Umbilical cord (tissue), 2 donors: Measurements from ENCODE around the gene CAPN5. TPM values are rescaled to one million over a fixed set of nuclear protein-coding genes. Genes with fewer than 3 reads are reported as not detected.

Experiments used
- DNase-seq: peaks from one replicate; pipeline ENCODE4 v3.0.0-alpha.2; 2015; ENCODE audit warnings: low spot score
- total RNA-seq: library from RNA; depleted of rRNA; stranded (reverse); fragments of >200 nt; gene quantifications from one replicate; pipeline ENCODE4 v1.2.3, GENCODE V29; 2014; ENCODE audit warnings: low replicate concordance; ENCODE audit not compliant: insufficient read depth

CAPN5 gene
- total RNA-seq, 1 donor from 2014 or later: 2.4 TPM

DNA sequence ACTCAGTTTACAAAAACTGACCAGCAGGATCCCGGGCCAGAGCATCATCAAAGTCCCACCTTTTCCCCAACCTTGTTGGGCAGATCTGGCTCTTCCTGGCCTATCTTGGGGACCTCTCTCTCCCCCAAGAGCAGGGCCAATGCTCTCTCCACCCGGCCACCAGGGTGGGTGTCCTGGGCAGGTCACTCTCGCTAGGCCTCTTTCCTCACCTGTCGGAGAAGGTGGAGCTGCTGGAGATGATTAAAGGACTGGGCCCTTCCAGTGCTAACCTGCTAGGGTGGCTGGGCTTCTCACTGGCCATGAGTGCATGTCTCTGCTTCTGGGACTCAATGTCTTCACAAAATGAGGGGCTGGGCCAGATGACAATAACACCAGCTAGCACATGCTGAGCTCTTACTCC lies 2.9 kb upstream of the CAPN5 start:
- no peak for DNase-seq

DNA sequence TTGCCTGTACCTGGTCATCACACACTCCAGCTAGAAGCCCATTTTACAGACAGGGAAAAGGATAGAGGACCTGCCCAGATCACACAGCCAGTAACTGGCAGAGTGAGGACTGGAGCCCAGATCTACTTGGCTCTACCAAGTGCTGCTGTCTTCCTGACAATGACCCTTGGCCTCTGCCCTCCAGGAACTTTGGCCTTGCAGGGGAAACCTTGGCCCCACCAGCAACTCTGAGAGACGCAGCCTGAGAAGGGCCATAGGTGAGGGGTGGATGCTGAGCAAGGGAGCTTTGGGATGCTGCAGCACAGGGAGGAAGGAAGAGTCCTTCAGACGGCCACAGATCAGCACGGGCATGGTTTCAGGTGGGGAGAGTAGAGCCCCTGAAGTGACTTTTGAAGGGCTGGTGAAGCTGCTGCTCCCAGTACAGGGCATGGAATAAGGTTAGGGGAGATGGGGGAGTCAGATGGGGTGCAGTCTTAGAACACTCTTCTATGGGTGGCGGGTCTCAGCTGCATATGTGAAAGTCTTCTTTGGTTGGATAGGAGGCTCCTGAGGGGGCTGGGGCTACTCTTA lies 2.0 kb upstream of the CAPN5 start:
- no peak for DNase-seq

DNA sequence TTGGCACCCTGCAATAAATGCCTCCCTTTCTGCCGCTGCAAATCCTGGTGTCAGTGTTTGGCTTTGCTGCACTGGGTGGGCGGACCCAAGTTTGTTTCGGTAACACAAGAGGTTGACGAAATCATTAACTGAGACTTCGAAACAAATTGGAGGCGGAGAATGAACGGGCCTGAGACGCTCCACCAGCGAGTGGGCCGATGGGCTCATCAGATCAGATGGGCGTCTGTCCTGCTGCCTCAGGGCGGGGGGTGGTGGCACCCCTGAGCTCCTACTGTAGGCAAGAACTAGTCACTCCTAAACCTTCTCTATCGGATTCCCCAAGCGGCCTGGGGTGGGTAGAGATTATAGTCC lies 918 bp upstream of the CAPN5 start:
- peak; percentile 46 for DNase-seq

DNA sequence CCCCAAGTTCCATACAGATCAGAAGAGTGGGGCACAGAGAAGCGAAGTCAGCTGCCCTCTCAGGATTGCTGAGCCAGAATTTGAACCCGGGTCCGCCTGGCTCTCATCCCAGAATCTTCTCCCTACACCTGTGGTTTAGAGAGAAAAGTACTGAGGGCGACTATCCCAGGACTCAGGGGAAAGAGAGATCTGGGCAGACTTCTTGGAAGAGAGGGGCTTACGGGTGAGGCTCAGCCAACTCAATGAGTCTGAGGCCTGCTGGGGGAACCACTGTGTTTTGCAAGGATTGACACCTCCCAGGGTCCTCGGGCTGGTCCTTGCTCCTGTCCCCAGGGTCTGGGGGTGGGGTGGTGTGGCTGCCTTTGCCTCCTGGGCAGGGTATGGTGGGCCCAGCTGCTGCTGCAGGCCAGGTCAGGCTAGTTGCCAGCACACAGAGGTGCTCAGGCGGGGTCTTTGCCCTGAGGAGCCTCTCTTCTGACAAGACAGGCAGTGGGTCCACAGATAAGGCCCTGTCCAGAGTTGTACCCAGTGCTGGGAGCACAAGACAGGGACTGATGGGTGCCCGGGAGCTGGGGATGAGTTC lies 1.2 kb downstream of the CAPN5 start:
- DNase-seq: no peak

DNA sequence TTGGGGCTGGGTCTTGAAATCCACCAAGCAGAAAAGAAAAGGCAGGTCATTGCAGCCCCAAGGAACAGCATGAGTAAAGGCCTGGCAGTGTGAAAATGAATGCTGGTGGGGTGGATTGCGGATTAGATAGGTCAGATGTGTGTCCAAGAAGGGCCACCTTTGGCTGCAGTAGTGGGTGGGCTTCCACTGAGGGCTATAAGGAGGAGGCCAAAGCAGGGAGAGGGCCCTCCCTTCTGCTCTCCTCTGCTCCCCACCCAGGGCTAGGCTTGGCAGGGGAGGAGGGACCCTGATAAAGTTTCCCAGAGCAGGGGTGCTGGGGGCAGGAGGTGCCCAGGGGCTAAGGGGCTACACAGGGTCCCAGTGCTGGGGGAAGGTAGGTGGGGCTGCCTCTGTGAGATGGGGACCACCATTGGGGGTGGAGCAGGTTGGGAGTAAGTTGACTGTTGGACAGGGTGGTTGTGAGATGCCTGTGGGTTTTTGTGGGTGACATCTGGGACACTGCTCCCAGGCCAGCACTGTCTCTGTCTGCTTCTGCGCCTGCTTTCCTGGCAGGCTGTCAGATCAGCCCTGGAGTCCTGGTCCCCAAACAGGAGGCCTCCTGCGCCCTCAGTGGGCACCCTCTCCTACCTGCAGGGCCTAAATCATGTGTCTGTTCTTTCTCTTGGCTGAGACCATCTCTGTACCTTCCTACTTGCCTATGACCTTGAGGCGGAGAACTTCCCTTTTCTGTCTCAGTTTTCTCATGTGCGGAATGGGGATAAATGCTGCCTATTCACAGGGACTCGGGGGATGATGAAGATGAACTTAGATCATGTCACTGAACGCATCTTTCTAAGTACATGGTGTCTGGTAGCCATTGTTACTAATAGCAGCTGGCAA lies 1.9 kb downstream of the CAPN5 start:
- no peak for DNase-seq

DNA sequence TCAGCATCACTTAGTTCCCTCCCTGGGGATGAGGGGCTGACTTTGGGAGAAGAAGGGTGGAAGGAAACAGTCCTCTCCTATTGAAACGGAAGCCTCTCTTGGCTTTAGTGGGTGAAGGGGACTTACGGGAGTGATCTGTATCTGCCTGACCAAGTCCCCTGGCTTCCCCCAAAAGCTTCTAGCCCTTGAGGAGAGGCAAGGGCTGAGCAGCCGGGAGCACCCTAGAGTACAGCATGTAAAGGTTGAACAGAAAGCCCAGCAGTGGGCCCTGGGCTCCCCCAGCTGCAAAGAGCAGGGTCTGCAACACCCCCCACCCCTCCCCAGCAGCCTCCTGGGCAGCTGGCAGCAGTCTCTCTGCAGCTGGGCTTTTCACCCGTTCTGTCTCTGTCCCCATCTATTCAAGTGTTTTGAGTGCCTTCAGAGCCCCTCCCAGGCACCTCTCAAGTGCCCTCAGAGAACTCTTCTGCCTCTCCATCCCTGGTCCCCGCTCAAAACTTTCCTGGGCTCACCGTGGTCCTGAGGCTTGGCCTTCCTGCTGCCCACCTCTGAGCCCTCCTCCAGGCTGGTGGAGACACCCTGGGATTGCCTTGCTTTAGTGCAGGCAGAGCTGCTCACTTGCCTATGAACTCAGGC lies 2.7 kb downstream of the CAPN5 start:
- no peak for DNase-seq

DNA sequence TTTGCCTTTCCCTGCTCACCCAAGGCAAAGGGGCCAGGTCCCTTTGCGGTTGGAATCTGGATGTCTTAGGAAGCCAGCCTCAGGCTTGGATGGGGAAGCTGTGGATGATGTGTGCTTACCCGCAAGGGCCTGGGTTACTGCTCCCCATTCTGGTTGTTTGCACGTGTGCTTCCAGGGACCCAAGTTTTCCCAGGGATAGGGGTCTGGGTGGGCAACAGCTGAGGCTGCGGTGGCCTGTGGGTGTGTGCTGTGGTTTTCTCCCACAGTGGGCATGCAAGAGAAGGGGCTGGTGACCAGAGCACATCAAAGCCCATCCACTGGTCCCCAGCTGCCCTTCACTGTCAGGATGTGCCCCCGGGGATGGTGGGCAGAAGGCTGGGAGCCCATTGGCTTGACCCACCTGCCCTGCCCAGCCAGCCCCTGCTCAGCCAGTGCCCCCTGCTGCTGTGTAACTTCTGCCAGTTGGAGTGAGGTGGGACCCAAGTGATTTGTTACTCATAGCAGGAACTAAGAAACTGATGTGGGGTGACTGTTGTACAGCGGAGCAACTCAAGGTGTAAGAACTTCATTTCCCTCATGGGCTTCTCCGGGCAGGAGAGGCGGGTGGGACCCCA lies 3.3 kb downstream of the CAPN5 start:
- DNase-seq: no peak

DNA sequence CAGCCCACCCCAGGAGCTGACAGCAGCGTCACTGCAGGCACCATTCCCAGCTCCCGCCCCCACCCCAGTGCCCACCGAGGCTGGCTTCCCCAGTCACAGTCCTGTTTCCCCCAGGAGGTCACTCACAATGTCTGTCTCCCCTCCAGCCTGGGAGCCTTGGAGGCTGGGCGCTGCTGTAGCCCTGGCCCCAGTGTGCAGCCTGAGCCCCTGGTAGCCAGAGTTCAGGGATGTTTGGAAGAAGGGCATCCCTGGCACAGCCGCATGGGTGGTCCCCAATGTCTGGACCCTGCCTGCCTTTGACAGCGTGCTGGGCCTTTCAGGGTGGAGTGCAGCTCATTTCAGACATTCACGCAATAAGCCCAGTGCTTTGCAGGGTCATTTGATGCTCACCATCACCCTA lies 4.3 kb downstream of the CAPN5 start:
- no peak for DNase-seq

DNA sequence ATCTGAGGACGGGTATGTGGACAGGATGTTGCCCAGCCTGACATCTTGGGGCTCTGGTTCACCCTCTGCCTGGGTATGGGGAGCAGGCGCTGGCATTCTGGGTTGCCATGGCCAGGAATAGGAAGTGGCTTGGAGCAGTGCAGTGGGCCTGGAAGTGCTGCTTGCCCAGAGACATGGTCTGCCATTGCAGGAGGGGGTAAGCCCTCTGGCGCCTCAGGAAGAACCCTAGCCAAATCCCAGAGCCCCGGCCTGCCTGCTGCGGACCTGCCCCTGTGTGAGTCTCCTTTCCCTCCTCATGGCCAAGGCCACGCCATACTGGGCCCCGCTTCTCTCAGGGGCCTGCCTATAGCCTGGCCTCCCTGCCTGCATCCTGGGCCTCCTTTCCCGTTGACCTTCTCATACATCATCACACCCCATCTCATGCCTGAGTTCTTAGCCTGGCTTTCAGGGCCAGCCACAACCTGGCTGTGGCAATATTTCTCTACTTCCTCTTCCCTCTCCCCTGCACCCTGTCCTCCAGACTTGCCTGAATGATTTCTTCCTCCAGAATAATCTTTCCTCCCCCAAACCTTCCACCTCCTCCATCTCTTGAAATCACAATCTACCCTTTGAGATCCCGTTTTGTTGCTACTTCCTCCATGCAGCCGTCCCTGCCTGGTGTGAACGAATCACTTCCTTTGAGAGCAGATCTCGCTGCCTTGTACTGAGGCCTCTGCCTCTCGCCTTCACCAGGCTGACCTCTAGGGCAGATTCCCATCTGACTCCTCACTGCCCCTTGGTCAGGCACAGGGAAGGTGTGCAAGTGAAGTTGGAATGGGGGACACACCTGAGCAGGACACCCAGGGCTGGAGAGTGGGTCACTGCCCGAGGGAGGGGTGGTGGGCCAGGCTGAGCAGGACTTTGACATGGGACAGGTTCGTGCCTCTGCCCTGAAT lies 5.2 kb downstream of the CAPN5 start:
- DNase-seq: no peak

DNA sequence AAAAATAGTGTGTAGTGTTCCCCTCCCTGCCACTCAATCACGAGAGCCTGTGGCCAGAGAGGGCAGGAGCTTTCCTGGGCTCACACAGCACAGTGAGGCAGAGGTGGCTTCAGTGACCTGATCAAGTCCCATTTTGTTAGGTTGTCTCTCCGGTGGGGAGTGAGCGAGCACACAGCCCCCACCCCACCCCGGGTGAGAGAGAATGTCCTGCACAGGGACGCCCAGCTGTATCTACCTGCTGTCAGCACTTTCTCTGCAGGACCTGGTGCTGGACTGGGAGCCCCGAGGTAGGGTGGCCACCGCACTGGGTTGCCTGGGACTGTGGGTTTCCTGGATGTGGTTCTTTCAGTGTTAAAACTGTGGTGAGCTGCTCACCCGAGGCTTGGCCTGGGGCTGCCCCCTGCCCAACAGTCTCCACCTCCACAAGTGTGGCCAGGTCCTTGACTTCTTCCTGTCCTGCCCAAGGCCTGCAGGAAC lies 6.1 kb downstream of the CAPN5 start:
- DNase-seq: no peak

DNA sequence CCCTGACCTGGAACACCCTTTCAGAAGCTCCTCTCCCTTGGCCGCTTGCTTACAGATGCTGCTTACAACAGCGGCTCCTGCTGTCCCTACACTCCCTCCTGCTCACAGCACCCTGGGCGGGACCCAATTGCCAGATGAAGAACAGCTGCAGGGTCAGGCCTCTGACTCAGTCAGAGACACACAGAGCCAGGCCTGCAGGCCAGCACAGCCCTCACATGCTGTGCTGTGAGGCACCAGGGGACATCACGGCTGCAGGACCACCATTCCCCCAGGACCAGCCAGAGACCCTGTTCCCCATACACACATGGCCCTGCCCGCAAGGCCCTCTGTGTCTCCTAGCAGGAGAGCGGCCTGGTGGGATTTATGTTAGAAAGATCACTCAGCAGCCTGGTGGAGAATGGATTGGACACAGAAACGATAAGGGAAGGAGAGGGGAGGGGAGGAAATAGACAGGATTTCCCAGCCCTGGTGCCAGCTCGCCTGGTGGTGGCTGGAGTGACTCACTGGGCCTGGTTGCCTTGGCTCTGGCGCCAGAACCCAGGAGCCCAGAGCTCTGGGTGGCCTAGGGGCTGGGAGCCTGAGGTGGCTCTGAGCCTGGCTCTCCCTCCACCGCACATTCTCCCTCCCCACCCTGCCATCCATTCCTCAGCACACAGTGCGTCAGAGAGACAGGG lies 6.7 kb downstream of the CAPN5 start:
- peak; percentile 98 for DNase-seq

DNA sequence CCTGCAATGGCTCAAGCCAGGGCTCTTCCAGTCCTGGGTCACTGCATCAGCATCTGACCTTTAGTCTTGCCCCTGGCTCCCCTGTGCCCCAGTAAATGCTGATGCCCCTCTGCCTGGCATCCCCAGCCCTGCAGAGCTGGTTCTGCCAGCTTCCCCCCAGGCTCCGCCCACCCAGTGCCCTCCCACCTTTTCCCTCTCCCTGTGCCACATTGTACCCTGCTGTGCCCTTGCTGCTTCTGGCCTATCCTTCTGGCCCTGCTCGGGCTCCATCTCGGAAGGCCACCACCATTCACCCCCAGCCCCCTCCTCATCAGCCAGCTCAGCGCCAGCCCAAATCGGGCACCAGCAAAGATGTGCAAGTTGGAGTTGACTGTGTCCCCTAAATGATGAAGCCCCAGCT lies 7.4 kb downstream of the CAPN5 start:
- no peak for DNase-seq

DNA sequence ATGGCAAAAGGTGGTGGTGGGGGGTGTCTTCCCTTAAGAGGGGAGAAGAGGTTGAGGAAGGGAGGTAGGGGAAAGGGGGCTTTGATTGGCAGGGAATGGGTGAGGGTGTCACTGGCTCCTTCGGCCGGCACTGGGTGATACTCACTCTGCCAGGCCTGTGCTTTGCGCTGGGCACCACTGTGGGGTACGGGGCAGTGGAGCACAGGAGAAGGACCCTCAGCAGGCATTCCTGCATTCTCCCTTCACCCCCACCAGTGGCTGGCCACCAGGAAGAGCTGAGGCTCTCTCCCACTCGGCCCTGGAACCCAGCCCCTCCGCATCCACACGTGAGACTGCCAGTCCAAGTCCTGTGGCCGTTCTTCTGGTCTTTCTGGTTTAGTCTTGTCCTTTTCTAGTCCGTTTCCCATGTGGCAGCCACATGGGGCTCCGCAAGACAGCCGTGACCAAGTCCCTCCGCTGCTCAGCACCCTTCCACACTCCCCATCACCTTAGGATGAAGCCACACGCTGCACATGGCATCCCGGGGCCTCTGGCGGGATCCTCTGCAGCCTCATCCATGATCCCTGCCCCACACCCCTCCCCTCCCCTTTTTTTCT lies 8.0 kb downstream of the CAPN5 start:
- no peak for DNase-seq

DNA sequence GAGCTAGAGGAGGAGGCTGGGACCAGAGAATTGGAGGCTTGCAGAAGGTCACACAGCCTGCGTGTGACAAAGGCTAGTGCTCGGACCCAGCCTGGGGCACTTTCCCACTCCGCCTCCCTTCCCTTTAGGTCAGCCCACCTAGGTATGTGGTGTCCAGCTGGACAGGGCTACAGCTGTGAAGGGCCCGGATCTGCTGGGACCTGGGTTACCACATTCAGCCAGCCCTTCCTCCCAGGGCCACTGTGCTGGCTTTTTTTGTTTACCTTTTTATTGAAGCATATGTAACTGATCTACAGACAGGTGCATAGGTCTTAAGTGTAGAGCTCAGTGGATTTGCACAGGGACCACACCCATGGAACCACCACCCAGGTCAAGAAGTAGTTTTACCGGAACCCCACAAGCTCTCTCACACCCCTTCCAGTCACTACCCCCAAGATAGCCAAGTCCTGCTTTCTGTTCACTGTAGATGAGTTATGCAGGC lies 8.7 kb downstream of the CAPN5 start:
- DNase-seq: no peak

DNA sequence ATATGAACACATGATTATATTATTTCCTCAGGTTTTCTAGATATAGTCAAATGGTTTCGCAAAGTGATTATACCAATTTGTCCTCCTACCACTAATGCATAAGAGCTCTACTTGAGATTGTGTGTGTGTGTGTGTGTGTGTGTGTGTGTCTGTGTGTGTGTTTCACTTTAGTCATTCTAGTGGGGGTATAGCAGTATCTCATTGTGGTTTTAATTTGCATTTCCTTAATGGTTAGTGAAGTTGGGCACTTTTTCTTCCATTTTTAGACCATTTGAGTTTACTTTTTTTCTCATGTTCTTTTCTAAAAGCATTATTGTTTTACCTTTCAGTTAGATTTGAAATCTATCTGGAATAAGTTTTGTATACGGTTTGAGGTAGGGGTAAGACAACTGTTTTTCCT lies 12.9 kb downstream of the CAPN5 start:
- DNase-seq: no peak

DNA sequence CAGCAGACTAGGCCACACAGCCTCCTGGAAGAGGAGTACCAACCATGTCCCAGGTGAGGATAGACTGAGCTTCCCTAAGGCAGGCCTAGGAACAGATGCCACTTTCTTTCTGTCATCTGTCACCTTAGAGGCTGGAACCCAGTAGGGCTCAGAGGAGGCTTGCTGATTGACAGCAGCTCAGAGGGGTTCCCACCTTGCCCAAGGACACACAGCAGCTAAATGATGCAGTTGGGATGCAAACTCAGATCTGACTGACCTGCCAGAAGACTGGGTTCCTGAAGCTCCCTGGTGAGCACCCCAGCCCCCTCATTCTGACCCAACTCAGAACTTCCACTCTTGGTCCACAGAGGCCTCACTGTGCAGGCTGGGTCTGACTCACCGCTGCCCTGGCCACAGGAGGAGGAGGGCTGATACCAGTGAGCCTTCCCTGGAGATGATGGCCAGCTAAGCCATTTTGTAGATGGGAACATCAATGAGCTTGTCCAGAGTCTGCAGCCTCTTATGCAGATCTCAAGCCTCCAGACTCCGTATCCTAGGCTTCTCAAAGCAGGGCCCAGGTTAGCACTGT lies 14.0 kb downstream of the CAPN5 start:
- DNase-seq: no peak

DNA sequence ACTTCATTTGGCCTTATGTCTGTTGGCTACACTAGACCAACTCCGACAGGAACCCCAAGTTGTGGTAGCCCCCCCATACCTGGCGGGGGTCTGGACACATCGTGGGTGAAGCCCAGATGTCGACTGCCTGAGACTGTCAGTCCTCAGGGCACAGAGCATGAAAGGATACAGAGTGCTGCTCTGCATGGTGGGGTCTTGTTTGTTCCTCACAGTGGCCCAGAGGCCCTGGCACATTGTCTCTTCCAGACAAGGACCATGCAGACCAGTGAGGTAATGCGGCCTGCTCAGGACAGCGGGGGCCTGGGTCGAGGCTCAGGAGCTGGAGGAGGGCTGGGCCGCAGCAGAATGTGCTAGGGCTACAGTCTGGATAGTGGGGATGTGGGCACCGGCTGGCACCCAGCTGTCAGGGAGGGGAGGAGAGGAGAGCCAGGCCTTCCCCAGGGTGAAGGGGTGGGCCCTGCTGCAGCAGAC lies 14.6 kb downstream of the CAPN5 start:
- no peak for DNase-seq

DNA sequence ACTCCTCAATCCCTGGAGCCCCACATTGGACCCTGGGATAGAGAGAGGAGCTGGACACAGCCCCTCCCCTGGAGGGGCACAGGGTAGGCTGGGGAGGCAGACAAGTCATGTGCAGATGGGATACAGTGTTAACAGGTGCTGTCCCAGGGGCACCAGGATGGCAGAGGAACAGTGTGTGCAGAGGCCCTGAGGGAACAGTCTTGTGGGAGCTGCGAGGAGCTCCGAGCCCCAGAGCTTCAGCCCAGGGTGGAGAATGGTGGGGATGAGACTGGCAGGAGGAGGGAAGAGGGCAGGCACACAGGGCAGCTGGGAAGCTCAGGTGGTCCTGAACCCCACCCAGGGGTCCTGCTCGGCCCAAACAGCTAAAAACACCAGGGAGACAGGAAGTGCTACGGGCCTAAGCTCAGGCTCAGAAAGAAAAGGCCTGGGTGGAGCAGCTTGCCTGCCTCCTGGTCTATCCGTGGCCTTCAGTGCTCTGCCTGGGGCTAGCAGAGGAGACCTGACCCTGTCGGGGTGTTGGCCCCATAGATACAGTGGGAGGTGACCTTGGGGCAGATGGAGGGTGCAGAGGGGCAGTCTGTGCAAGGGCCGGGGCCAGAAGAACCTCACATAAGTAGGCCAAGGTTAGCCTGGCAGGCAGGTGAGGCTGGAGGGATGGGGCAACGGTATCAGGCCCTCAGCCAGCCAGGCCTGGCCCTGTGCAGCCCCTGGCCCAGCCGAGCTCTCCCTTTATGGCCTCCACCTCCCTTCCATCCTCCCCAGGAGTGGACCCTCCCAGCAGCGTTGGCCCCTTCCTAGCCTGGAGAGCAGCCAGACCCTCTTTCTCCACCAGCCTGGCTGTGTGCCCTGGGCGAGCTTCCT lies 15.4 kb downstream of the CAPN5 start:
- DNase-seq: no peak
